NAMALWA (cell line): ENCODE measurements around the gene KDM2B.
A peak's percentile ranks its signal among the peaks of the same experiment; 100 is the strongest.
"Not testable (repeated sequence)": the region's sequence is repeated elsewhere in the genome, so short reads cannot be mapped to it uniquely, and the experiment has no call there.

ENCODE experiments used
- DNase-seq: peaks from one replicate; pipeline ENCODE4 v3.0.0-alpha.2; 2015; ENCODE audit warnings: low spot score

Gene KDM2B

DNA sequence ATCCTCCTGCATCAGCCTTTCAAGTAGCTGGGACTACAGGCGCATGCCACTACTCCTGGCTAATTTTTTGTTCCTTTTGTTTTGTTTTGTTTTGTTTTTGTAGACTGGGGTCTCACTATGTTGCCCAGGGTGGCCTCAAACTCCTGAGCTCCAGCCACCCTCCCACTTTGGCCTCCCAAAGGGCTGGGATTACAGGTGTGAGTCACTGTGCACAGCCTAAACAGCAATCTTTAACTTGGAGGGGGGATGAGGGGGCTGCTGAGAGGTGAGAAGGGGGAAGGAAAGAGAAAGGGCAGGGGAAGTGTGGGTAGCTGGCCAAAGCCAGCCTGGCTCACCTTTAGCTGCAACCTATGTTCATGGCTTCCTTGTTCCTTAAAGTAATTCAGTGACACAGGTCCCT is 77.4 kb downstream of the KDM2B start:
- no peak for DNase-seq

DNA sequence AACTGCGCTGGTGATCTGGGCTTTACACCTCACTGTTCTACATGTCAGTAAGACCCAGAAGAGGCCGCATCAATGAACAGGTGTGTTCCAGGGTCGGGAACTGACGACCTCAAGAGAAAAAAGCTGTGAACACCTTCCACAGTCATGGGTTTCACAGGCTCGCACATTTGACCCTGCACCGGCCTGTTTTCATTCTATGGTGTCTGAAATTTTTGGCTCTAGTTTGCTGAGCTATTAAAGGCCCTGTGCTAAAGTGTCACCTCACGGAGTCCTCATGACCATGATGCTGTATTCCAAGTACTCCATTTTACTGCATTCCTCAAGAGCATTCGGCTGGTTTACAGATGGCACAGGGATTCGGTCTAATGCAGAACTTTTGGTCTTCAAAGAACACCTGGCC is 78.9 kb downstream of the KDM2B start:
- no peak for DNase-seq

DNA sequence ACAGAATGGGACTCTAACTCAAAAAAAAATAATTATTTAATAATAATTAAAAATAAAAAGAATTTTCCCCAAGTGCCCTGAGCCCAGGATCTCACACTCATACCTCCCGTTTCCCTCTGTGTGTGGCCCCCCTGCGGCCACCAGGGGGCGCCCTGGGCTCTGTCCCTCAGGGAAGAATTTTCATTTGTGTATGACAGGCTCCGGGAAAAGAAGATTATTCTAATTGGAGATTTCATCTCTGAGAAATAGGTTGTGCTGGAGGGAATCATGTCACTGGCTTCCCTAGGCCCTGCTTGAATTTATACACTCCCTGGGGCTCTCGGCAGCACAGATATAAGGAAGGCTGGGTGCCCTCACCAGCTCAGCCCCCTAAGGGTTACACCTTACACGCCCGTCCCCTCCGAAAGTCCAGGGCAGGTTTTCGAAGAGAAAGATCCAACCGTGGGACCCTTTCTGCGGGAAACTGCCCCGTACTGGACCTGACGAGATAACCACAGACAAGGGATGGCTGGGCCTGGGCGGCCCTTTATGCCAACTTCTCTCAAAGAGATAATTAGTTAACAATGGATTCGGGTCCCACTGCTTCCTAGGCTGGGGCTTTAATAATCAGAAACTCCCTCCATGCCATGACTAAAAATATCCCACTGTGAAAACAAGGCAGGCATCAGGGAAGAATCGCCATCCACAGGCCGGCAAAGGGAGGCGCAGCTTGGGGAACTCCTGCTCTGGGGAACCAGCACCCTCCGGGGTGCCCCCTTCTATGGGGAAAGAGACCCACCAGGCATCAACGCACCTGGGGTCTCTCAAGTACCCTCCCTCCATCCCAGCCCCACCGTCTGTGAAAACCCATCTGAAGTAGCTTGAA is 80.7 kb downstream of the KDM2B start:
- DNase-seq: peak; percentile 77

DNA sequence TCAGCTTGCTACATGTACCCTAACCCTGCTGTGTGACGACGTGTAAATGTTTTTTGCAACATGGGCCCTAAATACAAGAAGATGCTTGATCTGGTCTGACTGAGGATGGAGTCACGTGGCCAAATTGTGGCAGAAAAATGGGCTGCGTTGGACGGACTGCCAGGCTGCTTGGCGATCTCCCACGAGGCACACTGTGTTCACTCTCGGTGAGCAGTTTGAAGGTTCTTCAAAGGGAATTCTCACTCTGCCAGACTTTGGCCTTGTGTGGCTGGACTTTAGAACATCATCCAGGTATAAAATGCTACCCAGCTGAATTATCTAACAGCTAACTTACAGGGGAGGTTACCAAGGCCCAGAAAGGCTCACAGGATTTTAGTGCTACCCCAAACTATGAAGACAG is 85.1 kb downstream of the KDM2B start:
- DNase-seq: no peak

GRCh38 chr12:121494093-121494787 is 86.6 kb downstream of the KDM2B start:
- DNase-seq: peak; percentile 61

- DNase-seq: peak; percentile 52
Observed at GRCh38 chr12:121490401-121491281, 90.2 kb downstream of the KDM2B start.

- DNase-seq: no peak
Observed at GRCh38 chr12:121489874-121490273, 90.9 kb downstream of the KDM2B start.

DNA sequence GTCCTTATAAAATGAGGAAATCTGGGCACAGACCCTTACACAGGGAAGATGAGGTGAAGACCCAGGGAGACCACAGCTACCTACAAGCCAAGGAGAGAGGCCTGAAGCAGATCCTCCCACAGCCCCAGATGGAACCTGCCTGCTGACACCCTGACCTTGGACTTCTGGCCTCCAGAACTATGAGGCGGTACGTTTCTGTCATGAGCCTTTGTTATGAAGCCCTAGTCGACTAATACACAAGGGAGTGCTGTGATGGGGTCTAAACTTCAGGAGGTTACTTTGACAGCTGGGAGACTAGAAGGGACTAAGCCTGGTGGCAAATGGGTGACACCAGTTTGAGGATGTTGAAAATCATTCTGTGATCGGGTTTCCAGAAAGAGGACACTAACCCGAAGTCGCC is 95.9 kb downstream of the KDM2B start:
- no peak for DNase-seq

DNA sequence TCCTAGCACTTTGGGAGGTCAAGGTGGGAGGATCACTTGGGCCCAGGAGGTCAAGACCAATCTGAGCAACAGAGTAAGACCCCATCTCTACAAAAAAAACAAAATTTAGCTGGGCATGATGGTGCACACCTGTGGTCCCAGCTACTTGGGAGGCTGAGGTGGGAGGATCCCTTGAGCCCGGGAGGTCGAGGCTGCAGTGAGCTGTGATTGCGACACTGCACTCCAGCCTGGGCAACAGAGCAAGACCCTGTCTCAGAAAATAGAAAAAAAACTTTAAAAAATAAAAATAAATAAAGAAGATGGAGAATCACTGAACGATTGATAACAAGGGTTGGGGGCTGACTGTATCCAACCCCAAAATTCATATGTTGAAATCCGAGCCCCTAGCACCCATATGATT is 96.3 kb downstream of the KDM2B start:
- not testable (repeated sequence) for DNase-seq

DNA sequence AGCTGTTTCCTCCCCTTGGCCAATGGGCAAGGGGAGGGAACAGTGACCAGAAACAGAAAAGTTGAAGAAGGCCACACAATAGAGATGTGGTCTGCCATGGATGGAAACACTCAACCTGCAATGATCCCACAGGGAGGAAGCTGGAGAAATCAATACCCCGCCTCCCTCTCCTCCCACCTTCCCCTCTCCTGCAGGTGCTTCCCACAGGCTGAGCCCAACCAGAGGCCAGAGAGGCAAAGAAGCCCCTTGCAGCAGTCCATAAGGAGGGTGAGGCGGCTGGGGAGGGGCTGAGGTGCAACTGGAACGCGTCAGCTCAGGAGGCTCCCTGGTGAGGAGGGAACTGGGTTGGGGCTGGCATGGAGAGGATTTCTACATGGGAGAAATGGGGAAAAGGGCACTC is 96.9 kb downstream of the KDM2B start:
- DNase-seq: no peak

GRCh38 chr12:121476477-121476876 is 104.3 kb downstream of the KDM2B start:
- DNase-seq: no peak

DNA sequence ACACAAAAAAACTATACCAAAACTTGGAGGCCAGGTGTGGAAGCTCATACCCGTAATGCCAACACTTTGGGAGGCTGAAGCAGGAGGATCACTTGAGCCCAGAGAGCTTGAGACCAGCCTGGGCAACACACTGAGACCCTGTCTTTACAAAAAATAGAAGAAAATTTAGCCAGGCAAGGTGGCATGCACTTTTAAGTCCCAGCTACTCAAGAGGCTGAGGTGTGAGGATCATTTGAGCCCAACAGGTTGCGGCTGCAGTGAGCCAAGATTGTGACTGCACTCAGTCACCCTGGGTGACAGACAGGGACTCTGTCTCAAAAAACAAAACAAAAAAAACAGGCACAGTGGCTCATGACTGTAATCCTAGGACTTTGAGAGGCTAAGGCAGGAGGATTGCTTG is 105.5 kb downstream of the KDM2B start:
- no peak for DNase-seq

GRCh38 chr12:121472150-121472905 is 108.5 kb downstream of the KDM2B start:
- DNase-seq: no peak

DNA sequence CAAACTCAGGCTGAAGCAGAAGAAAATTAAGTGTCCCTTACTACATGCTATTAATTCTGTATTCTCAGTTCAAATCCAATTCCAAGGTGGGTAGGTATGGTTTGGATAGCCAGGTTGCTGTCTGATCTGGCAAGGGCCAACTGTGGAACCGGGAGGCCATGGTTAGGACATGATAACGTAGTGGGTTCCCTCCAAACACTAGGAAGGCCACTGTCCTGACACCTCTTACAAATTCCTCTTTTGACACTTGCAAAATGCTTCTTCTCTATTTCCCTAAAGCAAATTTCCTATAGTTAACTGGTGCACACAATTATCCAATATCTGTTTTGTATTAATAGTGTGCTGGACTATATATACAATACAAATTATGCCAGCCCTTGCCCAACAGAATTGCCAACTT is 110.1 kb downstream of the KDM2B start:
- DNase-seq: no peak

GRCh38 chr12:121468499-121468801 is 112.4 kb downstream of the KDM2B start:
- no peak for DNase-seq

- DNase-seq: peak; percentile 30
Observed at GRCh38 chr12:121467638-121468498, 113.0 kb downstream of the KDM2B start.

DNA sequence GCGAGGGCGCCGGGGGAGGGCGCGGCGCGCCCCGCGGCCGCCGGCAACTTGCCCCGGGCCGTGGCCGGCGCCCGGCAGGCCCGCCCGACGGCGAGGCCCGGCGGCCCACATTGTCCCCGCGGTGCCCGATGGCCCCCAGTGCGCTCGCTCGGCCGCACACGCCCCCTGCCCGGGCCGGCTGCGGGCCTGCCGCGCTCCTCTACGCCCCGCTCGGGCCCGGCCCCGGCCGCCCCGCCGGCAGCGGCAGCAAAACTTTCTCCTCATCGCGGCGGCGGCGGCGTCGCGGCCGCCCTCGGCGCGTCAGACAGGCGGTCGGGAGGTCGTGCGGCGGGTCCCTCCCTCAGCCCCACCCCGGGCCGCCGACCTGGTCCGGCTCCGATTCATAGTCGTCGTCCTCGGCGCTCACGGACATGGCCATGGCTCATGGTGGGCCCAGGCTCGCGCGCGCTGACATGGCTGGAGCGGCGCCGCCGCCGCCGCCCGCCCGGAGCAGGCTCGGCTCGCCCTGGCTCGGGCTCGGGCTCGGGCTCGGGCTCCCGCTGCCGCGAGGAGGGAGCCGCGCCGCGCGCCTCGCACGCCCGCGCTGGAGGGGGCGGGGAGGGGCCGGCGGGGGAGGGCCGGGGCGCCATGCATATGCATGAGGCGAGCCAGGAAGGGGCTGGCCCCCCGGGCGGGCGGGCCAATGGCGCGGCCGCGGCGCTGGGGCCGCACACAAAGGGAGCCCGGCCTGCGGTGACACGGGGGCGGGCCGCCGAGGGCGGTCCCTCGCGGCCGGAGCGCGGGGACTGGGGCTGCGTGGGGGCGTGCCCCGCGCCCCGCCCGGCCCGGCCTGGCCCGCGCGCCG is 113.8 kb downstream of the KDM2B start:
- DNase-seq: peak; percentile 93

DNA sequence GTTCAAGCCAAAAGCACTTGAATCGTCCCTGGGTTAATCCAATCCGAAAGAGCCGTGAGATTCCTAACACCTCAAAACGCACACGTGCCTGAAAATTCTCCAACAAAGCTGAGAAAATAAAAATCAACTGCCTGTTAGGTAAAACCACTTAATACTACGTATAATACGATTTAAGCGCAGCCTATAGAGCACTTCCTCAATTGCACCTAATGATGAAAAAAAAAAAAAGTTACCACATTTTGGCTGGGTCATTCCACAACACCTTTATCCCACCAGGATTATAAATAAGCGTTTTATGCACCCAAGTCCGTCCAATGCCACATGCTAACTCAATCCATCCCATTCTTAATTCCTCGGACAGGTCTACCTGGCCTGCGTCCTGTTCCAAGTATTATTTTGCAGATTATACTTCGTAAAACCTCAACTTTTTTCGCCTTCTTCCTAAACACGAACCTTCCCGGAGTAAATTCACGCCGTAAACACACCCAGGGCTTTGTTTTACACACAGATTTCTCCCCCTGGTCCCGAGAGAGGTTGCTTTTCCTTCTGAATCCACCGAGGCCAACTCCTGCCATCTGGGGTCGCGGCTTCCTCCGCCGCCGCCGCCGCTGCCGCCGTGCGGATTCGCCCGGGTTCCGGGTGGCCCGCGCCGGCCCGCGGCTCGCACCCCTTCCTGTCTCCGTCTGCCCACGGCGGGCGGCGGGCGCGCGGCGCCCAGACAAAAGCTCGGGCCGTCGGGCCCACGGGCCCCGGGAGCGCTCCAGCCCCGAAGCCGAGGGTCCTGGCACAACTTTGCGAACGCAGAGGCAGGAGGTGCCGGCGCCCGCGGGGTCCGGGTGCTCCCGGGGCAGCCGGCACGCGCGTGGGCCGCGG is 114.7 kb downstream of the KDM2B start:
- peak; percentile 62 for DNase-seq

- DNase-seq: no peak
Observed at GRCh38 chr12:121464331-121464730, 116.5 kb downstream of the KDM2B start.
